KOPT-K1 (cell line): ENCODE results near the gene SLC6A1.

ENCODE experiments used
- H3K27ac ChIP-seq: fragments of 200-600 bp; sonication (generic); 2 replicates; pipeline ENCODE4 v1.5.1; 2016; ENCODE audit warnings: antibody characterized with exemption, mild to moderate bottlenecking, low read depth, low read length; ENCODE audit not compliant: poor library complexity, severe bottlenecking
- H3K36me3 ChIP-seq: fragments of 200-600 bp; sonication (generic); 2 replicates; pipeline ENCODE4 v1.5.1; 2017; ENCODE audit warnings: antibody characterized with exemption, mild to moderate bottlenecking, low read length, moderate library complexity; ENCODE audit not compliant: insufficient read depth
- H3K9me3 ChIP-seq: fragments of 200-600 bp; sonication (generic); 2 replicates; pipeline ENCODE4 v1.5.1; 2017; ENCODE audit warnings: antibody characterized with exemption, low read length, mild to moderate bottlenecking; ENCODE audit not compliant: insufficient read depth, poor library complexity, severe bottlenecking

The SLC6A1 gene

DNA sequence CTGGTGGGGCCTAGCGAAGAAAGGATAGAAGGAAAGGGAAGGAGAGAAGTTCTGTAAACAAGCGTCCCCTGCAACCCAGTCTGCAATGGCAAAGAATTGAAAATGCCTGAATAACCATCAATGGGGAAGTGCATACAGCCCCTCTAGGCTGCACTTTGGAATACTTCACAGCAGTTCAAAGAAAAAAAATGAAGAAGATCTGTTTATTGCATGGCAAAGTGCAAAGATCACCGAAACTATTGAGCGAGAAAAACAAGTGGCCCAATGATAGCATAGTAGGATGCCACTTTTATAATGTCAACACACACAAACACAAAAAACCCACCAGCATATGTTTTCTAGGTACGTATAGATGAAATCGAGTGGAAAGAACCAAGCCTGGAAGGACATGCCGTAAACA, 13.6 kb upstream of the SLC6A1 start:
- H3K9me3 ChIP-seq, result no peaks in the 10 kb centered on the region
- no peaks in the 10 kb centered on the region for H3K36me3 ChIP-seq
- no peak overlapping the region for H3K27ac ChIP-seq

- Histone ChIP-seq H3K27ac (no peak overlapping the region), H3K9me3 (no peaks in the 10 kb centered on the region), H3K36me3 (no peaks in the 10 kb centered on the region)
Observed at GRCh38 chr3:10980312-10980711, 12.2 kb upstream of the SLC6A1 start.

DNA sequence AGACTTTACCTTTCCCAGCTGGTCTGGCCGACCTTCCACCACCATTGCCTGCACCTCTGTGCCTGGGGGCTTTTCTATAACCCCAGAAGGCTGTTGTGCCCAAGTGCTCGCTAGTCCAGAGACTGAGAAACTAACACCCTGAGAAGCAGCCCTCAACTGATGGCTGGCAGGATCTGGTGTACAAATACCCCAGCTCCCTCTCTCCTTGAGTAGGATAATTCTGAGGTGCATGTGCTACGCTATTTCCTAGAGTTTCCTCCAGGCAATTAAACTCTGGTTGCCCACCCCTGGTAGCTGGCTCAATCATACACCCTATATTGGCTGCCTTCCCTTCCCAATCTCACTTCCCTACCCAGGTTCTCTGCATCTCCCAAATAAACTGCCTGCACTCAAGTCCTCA, 11.5 kb upstream of the SLC6A1 start:
- H3K27ac ChIP-seq, result no peak overlapping the region
- no peaks in the 10 kb centered on the region for H3K36me3 ChIP-seq
- no peaks in the 10 kb centered on the region for H3K9me3 ChIP-seq

GRCh38 chr3:10981961-10982360, 10.6 kb upstream of the SLC6A1 start:
- Histone ChIP-seq H3K9me3 (no peaks in the 10 kb centered on the region), H3K36me3 (no peaks in the 10 kb centered on the region), H3K27ac (no peak overlapping the region)

GRCh38 chr3:10982782-10983181, 9.8 kb upstream of the SLC6A1 start:
- Histone ChIP-seq H3K36me3 (no peaks in the 10 kb centered on the region), H3K9me3 (no peaks in the 10 kb centered on the region), H3K27ac (no peak overlapping the region)

DNA sequence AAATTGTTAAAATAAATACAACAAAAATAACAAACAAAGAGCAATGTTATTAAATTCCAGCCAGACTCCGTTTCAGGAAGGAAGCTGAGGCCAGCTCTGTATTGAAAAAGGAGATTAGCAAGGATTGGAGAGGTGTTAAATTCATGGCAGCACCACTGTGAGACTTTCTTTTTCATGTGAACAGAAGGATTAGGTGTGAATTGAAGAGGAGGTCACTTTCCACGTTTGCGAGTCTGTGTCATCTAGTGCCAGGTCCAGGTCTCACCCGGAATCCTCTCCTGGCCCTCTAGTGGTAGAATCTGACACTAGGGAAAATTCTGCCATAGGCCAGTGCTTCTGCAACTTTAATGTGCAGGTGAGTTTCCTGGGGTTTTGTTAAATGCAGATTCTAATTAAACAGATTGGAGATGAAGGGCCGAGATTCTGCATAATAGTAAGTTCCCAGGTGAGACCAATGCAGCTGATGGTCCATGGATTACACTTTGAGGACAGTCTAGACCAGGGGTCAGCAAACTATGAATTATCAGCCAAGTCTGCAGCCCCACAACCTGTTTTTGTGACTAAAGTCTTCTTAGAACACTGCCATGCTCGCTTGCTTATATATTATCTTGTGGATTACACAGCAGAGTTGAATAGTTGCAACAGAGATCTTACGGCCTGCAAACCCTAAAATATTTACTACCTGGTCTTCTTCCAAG, 9.2 kb upstream of the SLC6A1 start:
- Histone ChIP-seq H3K9me3 (no peaks in the 10 kb centered on the region), H3K27ac (no peak overlapping the region), H3K36me3 (no peaks in the 10 kb centered on the region)

DNA sequence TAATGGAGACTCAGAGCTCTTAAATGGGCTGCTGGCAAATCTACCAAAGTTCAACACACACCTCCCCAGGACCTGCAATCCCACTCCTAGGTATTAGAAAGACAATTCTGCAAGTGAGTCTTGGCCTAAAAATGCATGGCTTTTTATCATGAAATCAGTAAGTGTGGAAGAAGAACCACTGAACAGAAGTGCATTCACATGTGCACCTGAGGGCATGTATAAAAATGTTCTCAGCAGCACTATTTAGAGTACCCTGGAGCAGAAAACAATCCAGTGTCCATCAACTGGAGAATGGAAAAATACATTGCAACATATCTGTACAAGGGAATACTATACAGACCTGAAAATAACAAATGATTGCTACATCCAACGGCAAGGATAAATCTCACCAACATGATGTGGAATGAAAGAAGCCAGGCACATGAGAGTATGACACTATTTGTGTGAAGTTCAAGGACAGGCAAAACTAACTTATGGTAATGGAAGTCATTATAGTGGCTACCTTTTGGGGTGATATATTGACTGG, 8.1 kb upstream of the SLC6A1 start:
- H3K36me3 ChIP-seq, result no peaks in the 10 kb centered on the region
- no peaks in the 10 kb centered on the region for H3K9me3 ChIP-seq
- no peak overlapping the region for H3K27ac ChIP-seq

- Histone ChIP-seq H3K27ac (no peak overlapping the region), H3K36me3 (no peaks in the 10 kb centered on the region), H3K9me3 (no peaks in the 10 kb centered on the region)
Observed at GRCh38 chr3:10985181-10985580, 7.4 kb upstream of the SLC6A1 start.

DNA sequence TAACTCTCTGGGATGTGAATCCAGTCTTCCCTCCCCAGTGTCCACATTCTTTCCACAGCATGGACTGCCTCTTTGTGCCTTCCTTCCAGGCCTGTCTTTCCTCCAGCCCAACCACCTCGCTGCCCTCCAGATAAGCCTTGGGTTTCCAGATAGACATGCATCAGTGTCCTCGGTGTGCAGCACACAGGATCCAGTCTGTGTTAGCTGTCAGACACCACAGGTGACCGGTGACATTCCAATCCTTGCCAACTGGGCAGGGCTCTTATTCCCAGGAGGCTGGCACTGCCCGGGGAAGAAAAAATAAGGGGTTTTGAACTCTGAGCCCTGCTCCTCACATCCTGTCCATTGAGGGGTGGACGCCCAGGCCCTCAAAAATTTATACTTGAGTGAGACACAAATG, 6.0 kb upstream of the SLC6A1 start:
- Histone ChIP-seq H3K27ac (no peak overlapping the region), H3K9me3 (no peaks in the 10 kb centered on the region), H3K36me3 (no peaks in the 10 kb centered on the region)

DNA sequence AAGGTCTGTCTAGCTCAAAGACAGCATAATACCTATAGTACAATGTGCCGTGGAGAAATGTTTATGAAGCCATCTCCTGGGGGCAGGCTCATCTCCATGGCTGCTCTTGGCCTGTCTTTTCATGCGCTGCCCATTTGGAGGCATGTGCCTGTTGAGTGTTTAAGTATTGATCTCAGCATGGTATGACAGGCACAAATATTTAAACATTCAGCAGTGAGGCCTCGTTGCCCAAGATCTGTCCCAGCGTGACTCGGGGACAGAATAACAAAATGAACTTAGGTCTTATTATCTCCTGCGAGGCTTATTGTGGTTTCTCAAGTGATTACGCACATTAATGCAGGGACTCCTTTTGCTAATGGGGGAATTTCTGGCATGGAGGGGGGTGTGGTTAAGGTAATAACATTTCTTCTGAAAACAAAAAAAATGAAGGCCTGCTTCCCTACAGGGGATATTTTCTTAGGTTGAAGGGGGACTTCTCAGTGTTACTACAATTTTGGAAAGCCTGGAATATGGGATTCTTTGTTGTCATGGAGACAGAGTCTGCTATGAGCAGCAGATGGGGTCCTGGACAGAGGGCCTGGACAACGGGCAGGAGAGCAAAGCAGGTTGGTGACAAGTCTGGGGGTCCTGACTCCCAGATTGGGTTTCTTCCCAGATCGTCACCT, 4.4 kb upstream of the SLC6A1 start:
- no peak overlapping the region for H3K27ac ChIP-seq
- no peaks in the 10 kb centered on the region for H3K36me3 ChIP-seq
- no peaks in the 10 kb centered on the region for H3K9me3 ChIP-seq

GRCh38 chr3:10988991-10989484, 3.5 kb upstream of the SLC6A1 start:
- Histone ChIP-seq H3K9me3 (no peaks in the 10 kb centered on the region), H3K27ac (no peak overlapping the region), H3K36me3 (no peaks in the 10 kb centered on the region)

- Histone ChIP-seq H3K36me3 (no peaks in the 10 kb centered on the region), H3K27ac (no peak overlapping the region), H3K9me3 (no peaks in the 10 kb centered on the region)
Observed at GRCh38 chr3:10992943-10993728, 588 bp downstream of the SLC6A1 start.

GRCh38 chr3:10993729-10994065, 1.1 kb downstream of the SLC6A1 start:
- H3K36me3 ChIP-seq, result no peaks in the 10 kb centered on the region
- H3K27ac ChIP-seq, result no peak overlapping the region
- no peaks in the 10 kb centered on the region for H3K9me3 ChIP-seq

DNA sequence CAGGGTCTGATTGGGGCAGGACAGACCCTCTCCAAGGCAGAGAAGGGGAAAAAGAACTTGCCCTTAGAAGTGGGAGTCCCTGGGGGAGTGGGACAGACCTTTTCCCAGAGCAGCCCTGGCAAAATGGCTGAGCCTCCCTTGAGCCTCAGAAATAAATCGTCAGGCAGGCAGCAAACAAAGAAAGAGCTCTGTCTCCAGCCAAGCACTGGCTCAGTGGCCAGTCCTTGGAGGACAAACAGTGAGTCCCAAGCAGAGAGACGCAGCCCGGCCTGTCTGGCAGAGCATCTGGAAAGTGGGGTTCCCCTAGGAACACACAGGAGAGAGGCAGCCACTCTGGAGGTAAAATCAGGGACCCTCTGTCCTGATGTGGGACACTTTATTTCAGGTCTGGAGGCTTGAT, 1.8 kb downstream of the SLC6A1 start:
- H3K36me3 ChIP-seq, result no peaks in the 10 kb centered on the region
- no peak overlapping the region for H3K27ac ChIP-seq
- no peaks in the 10 kb centered on the region for H3K9me3 ChIP-seq

- Histone ChIP-seq H3K27ac (no peak overlapping the region), H3K36me3 (no peaks in the 10 kb centered on the region), H3K9me3 (no peaks in the 10 kb centered on the region)
Observed at GRCh38 chr3:10995871-10996270, 3.3 kb downstream of the SLC6A1 start.
